H1 (cell line): ENCODE results near the gene ZBTB20. TPM values are rescaled to one million over a fixed set of nuclear protein-coding genes. Genes with fewer than 3 reads are reported as not detected.

Experiments used
- CTCF ChIA-PET: fragments of 300-600 bp; sonication (Branson Sonifier 250); formaldehyde crosslinking; loops from one replicate; lab custom pipeline; 2021; ENCODE audit not compliant: partially characterized antibody; lab: Charles Lee
- POLR2A ChIA-PET: fragments of 300-600 bp; sonication (Branson Sonifier 250); formaldehyde crosslinking; loops from one replicate; lab custom pipeline; 2021; ENCODE audit warnings: inconsistent platforms; ENCODE audit not compliant: partially characterized antibody; lab: Charles Lee
- DNase-seq, 2 experiments: peaks; one replicate each; pipeline versions ENCODE4 v3.0.0 to v3.0.0-alpha.2; 2010 to 2022; ENCODE audit warnings: low spot score in 2 of 2, low read depth in 1 of 2, mixed read lengths in 1 of 2
- FAIRE-seq: peaks from 2 replicates; lab custom pipeline; 2011; peaks lifted over from hg19 to GRCh38; lab: Jason Lieb, UNC
- H2AFZ ChIP-seq: 2 replicates; pipeline ENCODE4 v1.8.1; 2012; ENCODE audit warnings: low read length, inconsistent platforms
- H2AK5ac ChIP-seq: 2 replicates; pipeline ENCODE4 v1.6.1; 2013; ENCODE audit warnings: low read depth, low read length
- H2BK120ac ChIP-seq: replicated peaks from 2 replicates; pipeline ENCODE3; 2013; ENCODE audit warnings: low read depth, low read length, inconsistent platforms
- H2BK12ac ChIP-seq: 2 replicates; pipeline ENCODE4 v1.6.1; 2013; ENCODE audit warnings: low read depth, low read length
- H2BK15ac ChIP-seq: 2 replicates; pipeline ENCODE4 v1.6.1; 2013; ENCODE audit warnings: low read length
- H2BK20ac ChIP-seq: 2 replicates; pipeline ENCODE4 v1.6.1; 2013; ENCODE audit warnings: low read length
- H2BK5ac ChIP-seq: 2 replicates; pipeline ENCODE4 v1.6.1; 2013; ENCODE audit warnings: low read depth, low read length
- H3K14ac ChIP-seq: 2 replicates; pipeline ENCODE4 v1.6.1; 2013; ENCODE audit warnings: inconsistent platforms; ENCODE audit not compliant: insufficient read length
- H3K18ac ChIP-seq: 2 replicates; pipeline ENCODE4 v1.6.1; 2013; ENCODE audit warnings: low read length; ENCODE audit errors: extremely low read depth
- H3K23ac ChIP-seq: 2 replicates; pipeline ENCODE4 v1.6.1; 2013; ENCODE audit warnings: inconsistent platforms; ENCODE audit not compliant: insufficient read length
- H3K23me2 ChIP-seq: 2 replicates; pipeline ENCODE4 v1.6.1; 2013; ENCODE audit warnings: low read depth, low read length
- H3K27ac ChIP-seq: 2 replicates; pipeline ENCODE4 v1.6.1; 2011; ENCODE audit warnings: low read depth, low read length, inconsistent platforms
- H3K27me3 ChIP-seq, 4 experiments: replicated peaks in 1 of 4; 1 replicate in 1 of 4; 2 replicates in 3 of 4; pipeline versions ENCODE4 v1.6.1 to v1.8.1; 2011 to 2013; ENCODE audit warnings: low read length in 3 of 4, mild to moderate bottlenecking in 3 of 4, inconsistent platforms in 2 of 4, mixed read lengths in 2 of 4, moderate library complexity in 1 of 4; ENCODE audit not compliant: control insufficient read depth in 3 of 4, insufficient read depth in 3 of 4; ENCODE audit errors: extremely low read depth in 1 of 4
- H3K36me3 ChIP-seq, 4 experiments: 2 replicates each; pipeline versions ENCODE4 v1.6.1 to v1.8.1; 2011 to 2013; ENCODE audit warnings: mild to moderate bottlenecking in 4 of 4, low read length in 3 of 4, moderate library complexity in 2 of 4, control low read depth in 1 of 4, inconsistent platforms in 1 of 4; ENCODE audit not compliant: insufficient read depth in 4 of 4, control insufficient read depth in 2 of 4
- H3K4ac ChIP-seq: replicated peaks from 2 replicates; pipeline ENCODE3; 2013; ENCODE audit warnings: low read length, low read depth, mixed read lengths, inconsistent platforms; ENCODE audit not compliant: insufficient read length
- H3K4me1 ChIP-seq, 4 experiments: replicated peaks in 1 of 4; 1 replicate in 1 of 4; 2 replicates in 3 of 4; pipeline versions ENCODE4 v1.6.1 to v1.8.1; 2011 to 2013; ENCODE audit warnings: low read length in 3 of 4, inconsistent platforms in 2 of 4, mixed read lengths in 1 of 4; ENCODE audit not compliant: insufficient read depth in 4 of 4, control insufficient read depth in 3 of 4
- H3K4me2 ChIP-seq, 2 experiments: 2 replicates each; pipeline versions ENCODE4 v1.6.1 to v1.8.1; 2011 to 2013; ENCODE audit warnings: low read depth in 2 of 2, low read length in 2 of 2, control low read depth in 1 of 2, inconsistent platforms in 1 of 2, mild to moderate bottlenecking in 1 of 2; ENCODE audit not compliant: insufficient read depth in 1 of 2
- H3K4me3 ChIP-seq, 4 experiments: fragments of 200-600, 300-600 bp in 1 of 4; sonication (generic), shearing (Covaris generic), sonication (Bioruptor Twin) in 1 of 4; 2 replicates each; pipeline versions ENCODE4 v1.5.1 to v1.8.1; 2011 to 2016; ENCODE audit warnings: low read length in 4 of 4, low read depth in 3 of 4, control low read depth in 2 of 4, inconsistent platforms in 2 of 4, mild to moderate bottlenecking in 2 of 4, mixed read lengths in 1 of 4, moderate library complexity in 1 of 4; ENCODE audit not compliant: insufficient read depth in 2 of 4; ENCODE audit errors: extremely low read depth in 1 of 4
- H3K56ac ChIP-seq: replicated peaks from 2 replicates; pipeline ENCODE3; 2013; ENCODE audit warnings: low read depth, mild to moderate bottlenecking, mixed read lengths, low read length, inconsistent platforms; ENCODE audit not compliant: insufficient read length
- H3K79me1 ChIP-seq: 2 replicates; pipeline ENCODE4 v1.6.1; 2013; ENCODE audit warnings: low read depth, low read length, control low read depth
- H3K79me2 ChIP-seq, 2 experiments: 2 replicates each; pipeline versions ENCODE4 v1.6.1 to v1.8.1; 2012 to 2013; ENCODE audit warnings: low read length in 2 of 2, mild to moderate bottlenecking in 2 of 2, inconsistent platforms in 1 of 2; ENCODE audit not compliant: insufficient read depth in 2 of 2, control insufficient read depth in 1 of 2
- H3K9ac ChIP-seq, 4 experiments: replicated peaks in 1 of 4; 1 replicate in 1 of 4; 2 replicates in 3 of 4; pipeline versions ENCODE4 v1.6.1 to v1.8.1; 2011 to 2013; ENCODE audit warnings: low read depth in 3 of 4, low read length in 3 of 4, control low read depth in 2 of 4, mild to moderate bottlenecking in 2 of 4, moderate library complexity in 2 of 4, inconsistent platforms in 1 of 4; ENCODE audit errors: extremely low read depth in 1 of 4
- H3K9me3 ChIP-seq, 2 experiments: 2 replicates each; pipeline versions ENCODE4 v1.6.1 to v1.8.1; 2012 to 2013; ENCODE audit warnings: mild to moderate bottlenecking in 2 of 2, moderate library complexity in 2 of 2, control low read depth in 1 of 2, inconsistent platforms in 1 of 2, low read depth in 1 of 2, low read length in 1 of 2, mixed read lengths in 1 of 2; ENCODE audit not compliant: insufficient read depth in 2 of 2
- H4K20me1 ChIP-seq, 2 experiments: replicated peaks in 1 of 2; 2 replicates each; pipeline versions ENCODE3 to v1.8.1; 2011 to 2013; ENCODE audit warnings: inconsistent platforms in 2 of 2, low read length in 2 of 2, mild to moderate bottlenecking in 1 of 2; ENCODE audit not compliant: insufficient read depth in 2 of 2, control insufficient read depth in 1 of 2
- H4K5ac ChIP-seq: 2 replicates; pipeline ENCODE4 v1.6.1; 2013; ENCODE audit warnings: low read length, low read depth, mixed read lengths, inconsistent platforms; ENCODE audit not compliant: insufficient read length
- H4K8ac ChIP-seq: 2 replicates; pipeline ENCODE4 v1.8.0; 2013; ENCODE audit warnings: mild to moderate bottlenecking, moderate library complexity, low read length, inconsistent platforms; ENCODE audit not compliant: insufficient read depth; ENCODE audit errors: extremely low read depth
- H4K91ac ChIP-seq: replicated peaks from 2 replicates; pipeline ENCODE3; 2013; ENCODE audit warnings: low read length, mixed read lengths, inconsistent platforms; ENCODE audit not compliant: insufficient read length
- CTCF ChIP-seq, 3 experiments: IDR thresholded peaks; 1 replicate in 2 of 3; 2 replicates in 1 of 3; pipeline versions ENCODE4 v1.5.1 to v1.6.1; 2011; ENCODE audit warnings: low read length in 3 of 3, mild to moderate bottlenecking in 3 of 3, inconsistent platforms in 2 of 3, low read depth in 1 of 3, moderate library complexity in 1 of 3; ENCODE audit not compliant: insufficient read depth in 1 of 3; ENCODE audit errors: control extremely low read depth in 1 of 3
- EP300 ChIP-seq, 2 experiments: IDR thresholded peaks; 1 replicate in 1 of 2; 2 replicates in 1 of 2; pipeline ENCODE4 v1.6.1; 2011 to 2012; ENCODE audit warnings: low read depth in 2 of 2, low read length in 2 of 2, mild to moderate bottlenecking in 2 of 2, borderline replicate concordance in 1 of 2, inconsistent platforms in 1 of 2, moderate library complexity in 1 of 2
- JUND ChIP-seq: IDR thresholded peaks from 2 replicates; pipeline ENCODE4 v1.6.1; 2011; ENCODE audit warnings: mild to moderate bottlenecking, improper control_type of control experiment, low read length
- KDM5A ChIP-seq: fragments of 200-600 bp; IDR thresholded peaks from 2 replicates; pipeline ENCODE4 v1.7.1; 2012; ENCODE audit warnings: mild to moderate bottlenecking, low read length, inconsistent platforms, mixed read lengths
- POLR2AphosphoS5 ChIP-seq: IDR thresholded peaks from 2 replicates; pipeline ENCODE4 v1.6.1; 2011; ENCODE audit warnings: low read depth, low read length
- RNF2 ChIP-seq: fragments of 200-900, 300-1000 bp; sonication (generic); IDR thresholded peaks from 2 replicates; pipeline ENCODE4 v1.7.1; 2016; ENCODE audit warnings: borderline replicate concordance, low read depth, mild to moderate bottlenecking, antibody characterized with exemption, low read length; ENCODE audit not compliant: poor library complexity, severe bottlenecking; ENCODE audit errors: missing control alignments
- SP1 ChIP-seq: IDR thresholded peaks from 2 replicates; pipeline ENCODE4 v1.6.1; 2011; ENCODE audit warnings: low read depth, low read length
- TBP ChIP-seq: IDR thresholded peaks from 2 replicates; pipeline ENCODE4 v1.6.1; 2011; ENCODE audit warnings: low read depth, low read length, improper control_type of control experiment
- WGBS, 2 experiments: shearing (Covaris generic) in 1 of 2; methylation state at CpG; one replicate each; pipeline versions ENCODE4 v1.1.6 to v1.1.7; 2013 to 2015; ENCODE audit warnings: low lambda C conversion rate in 2 of 2, mixed read lengths in 2 of 2, inconsistent platforms in 1 of 2, low coverage in 1 of 2, missing lambda C conversion rate in 1 of 2; ENCODE audit not compliant: insufficient replicate concordance in 2 of 2, insufficient coverage in 1 of 2, insufficient read length in 1 of 2; ENCODE audit errors: extremely low coverage in 1 of 2, missing lambda C conversion rate in 1 of 2; 5-methylcytosine and 5-hydroxymethylcytosine counted together
- polyA plus RNA-seq, 7 experiments: library from polyadenylated mRNA; depleted of rRNA in 3 of 7; stranded (reverse) in 5 of 7; unstranded in 2 of 7; fragments of >200 nt in 5 of 7; fragments of 200-250 nt in 2 of 7; gene quantifications; 1 replicate in 5 of 7; 2 replicates in 1 of 7; 4 replicates in 1 of 7; pipeline versions ENCODE4 v1.2.1 to v1.2.3, GENCODE V29; 2011 to 2013; ENCODE audit warnings: missing spikeins in 2 of 7, mixed read lengths in 2 of 7
- total RNA-seq: library from RNA; stranded (reverse); fragmentation: NEBNext Ultra II Directional; extraction: Animal tissue kit (Norgen Biotek cat#: 25700); gene quantifications from 2 replicates; pipeline ENCODE4 v1.2.1, GENCODE V29; 2021

ZBTB20 gene
- total and polyA plus RNA-seq, 2 of the 8 experiments (the other 6 are each of a cell fraction or from before 2014, with no cell fraction given) = 0.35 to 1.3 TPM

GRCh38 chr3:114994554-114995341, 152.3 kb downstream of the ZBTB20 start:
- Histone ChIP-seq H3K18ac (no peak overlapping the region), H3K36me3 (no peaks in the 10 kb centered on the region), H4K20me1 (no peaks in the 10 kb centered on the region), H3K23ac (no peak overlapping the region), H2BK12ac (no peak overlapping the region), H2BK120ac (no peak overlapping the region), H3K14ac (no peak overlapping the region), H2AK5ac (no peak overlapping the region), H2BK20ac (no peak overlapping the region), H4K8ac (no peak overlapping the region), H3K9me3 (no peaks in the 10 kb centered on the region), H3K9ac (no peak overlapping the region), H3K23me2 (no peaks in the 10 kb centered on the region), H3K27me3 (no peaks in the 10 kb centered on the region), H2BK5ac (no peak overlapping the region), H3K56ac (no peak overlapping the region), H2AFZ (no peak overlapping the region), H3K79me2 (no peaks in the 10 kb centered on the region), H2BK15ac (no peak overlapping the region), H3K27ac (no peak overlapping the region), H4K91ac (no peak overlapping the region), H3K79me1 (no peaks in the 10 kb centered on the region), H4K5ac (no peak overlapping the region), H3K4me3 (no peak overlapping the region), H3K4ac (no peak overlapping the region), H3K4me2 (no peak overlapping the region), H3K4me1 (no peaks in the 10 kb centered on the region)
- 87% methylated on average over 6 of the region's 6 CpGs; no CpG with 5 or more reads in 1 of the 2 experiments for WGBS, 2 experiments
- FAIRE-seq (no peak), DNase-seq (no peak)
- CTCF ChIA-PET = interaction anchor here (0.7 kb wide), 1 partner anchor 465 kb away, joined by 3 read pairs; no protein-coding TSS in a partner anchor
- POLR2A ChIA-PET = no interaction called here
- TF ChIP-seq POLR2AphosphoS5 = no peak
- TF ChIP-seq EP300 (IDR thresholded peaks at IDR 0.05; ENCODE audit: borderline replicate concordance in 1 of 2, low read depth in 2 of 2, low read length in 2 of 2) = no peak
- no peak for TF ChIP-seq RNF2
- no peak for TF ChIP-seq KDM5A
- no peak for TF ChIP-seq JUND
- no peak for TF ChIP-seq CTCF (IDR thresholded peaks at IDR 0.05; ENCODE audit: control extremely low read depth in 1 of 3, insufficient read depth in 1 of 3, low read depth in 1 of 3, low read length in 3 of 3)
- no peak for TF ChIP-seq TBP
- no peak for TF ChIP-seq SP1
